ENCODE results near the gene ZBTB20. TPM values are rescaled to one million over a fixed set of nuclear protein-coding genes. Genes with fewer than 3 reads are reported as not detected.

The ZBTB20 gene
- total RNA-seq, 1 donor from 2014 or later, result 15.5 TPM

DNA sequence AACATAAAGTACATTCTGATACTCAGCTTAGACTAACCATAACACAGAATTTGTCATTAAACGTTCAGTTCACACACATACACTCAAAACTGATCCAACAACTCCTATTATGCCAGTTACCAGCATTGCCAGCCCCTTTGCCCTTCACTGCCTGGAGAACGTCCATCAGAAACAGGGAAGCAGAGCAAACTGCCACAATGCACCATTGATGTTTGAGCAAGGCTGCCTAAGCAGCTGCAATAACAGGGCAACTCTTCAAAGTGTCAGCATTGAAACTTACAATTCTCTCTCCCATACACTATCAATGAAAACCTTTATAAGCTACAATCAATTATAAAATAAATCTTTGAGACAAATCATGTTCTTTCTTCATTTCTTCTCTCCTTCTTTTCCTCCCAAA is 85.1 kb downstream of the ZBTB20 start:
- H3K4me3 Mint-ChIP-seq (ENCODE audit: unreplicated experiment), result no peak overlapping the region
- H3K36me3 Mint-ChIP-seq (ENCODE audit: low read depth), result peaks cover 4% of the 10 kb centered on the region
- no peak overlapping the region for H3K27ac Mint-ChIP-seq (ENCODE audit: unreplicated experiment)

DNA sequence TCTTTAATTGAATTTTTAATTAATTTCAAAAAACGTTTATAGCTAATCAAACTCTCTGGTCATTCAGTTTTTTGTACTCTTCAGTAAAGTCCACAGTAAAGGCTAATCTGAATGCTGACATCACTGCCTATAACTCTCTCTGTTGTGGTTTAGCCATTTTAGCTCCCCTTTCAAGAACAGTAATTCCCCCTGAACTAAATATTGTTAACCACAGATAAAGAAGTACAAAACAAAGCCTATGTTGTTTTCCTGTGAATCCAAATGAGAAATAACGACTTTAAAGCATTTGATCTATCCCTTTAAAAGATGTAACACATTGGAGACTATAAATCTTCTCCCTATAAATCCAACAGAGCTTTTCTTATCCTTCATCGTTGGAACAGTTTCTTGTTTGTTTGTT is 94.2 kb downstream of the ZBTB20 start:
- H3K4me3 Mint-ChIP-seq (ENCODE audit: unreplicated experiment), result no peak overlapping the region
- DNase-seq (ENCODE audit: low spot score), result no peak
- peaks cover 2% of the 10 kb centered on the region for H3K36me3 Mint-ChIP-seq (ENCODE audit: low read depth)
- H3K4me1 Mint-ChIP-seq (ENCODE audit: low read depth), result no peaks in the 10 kb centered on the region
- no peaks in the 10 kb centered on the region for H3K27me3 Mint-ChIP-seq (ENCODE audit: low read depth)
- TF ChIP-seq, protein P1, sequence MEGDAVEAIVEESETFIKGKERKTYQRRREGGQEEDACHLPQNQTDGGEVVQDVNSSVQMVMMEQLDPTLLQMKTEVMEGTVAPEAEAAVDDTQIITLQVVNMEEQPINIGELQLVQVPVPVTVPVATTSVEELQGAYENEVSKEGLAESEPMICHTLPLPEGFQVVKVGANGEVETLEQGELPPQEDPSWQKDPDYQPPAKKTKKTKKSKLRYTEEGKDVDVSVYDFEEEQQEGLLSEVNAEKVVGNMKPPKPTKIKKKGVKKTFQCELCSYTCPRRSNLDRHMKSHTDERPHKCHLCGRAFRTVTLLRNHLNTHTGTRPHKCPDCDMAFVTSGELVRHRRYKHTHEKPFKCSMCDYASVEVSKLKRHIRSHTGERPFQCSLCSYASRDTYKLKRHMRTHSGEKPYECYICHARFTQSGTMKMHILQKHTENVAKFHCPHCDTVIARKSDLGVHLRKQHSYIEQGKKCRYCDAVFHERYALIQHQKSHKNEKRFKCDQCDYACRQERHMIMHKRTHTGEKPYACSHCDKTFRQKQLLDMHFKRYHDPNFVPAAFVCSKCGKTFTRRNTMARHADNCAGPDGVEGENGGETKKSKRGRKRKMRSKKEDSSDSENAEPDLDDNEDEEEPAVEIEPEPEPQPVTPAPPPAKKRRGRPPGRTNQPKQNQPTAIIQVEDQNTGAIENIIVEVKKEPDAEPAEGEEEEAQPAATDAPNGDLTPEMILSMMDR (IDR thresholded peaks at IDR 0.05), result no peak
- no peaks in the 10 kb centered on the region for H3K9me3 Mint-ChIP-seq (ENCODE audit: low read depth)
- H3K27ac Mint-ChIP-seq (ENCODE audit: unreplicated experiment), result no peak overlapping the region

More for the DNA sequence above, 85.1 kb downstream of the ZBTB20 start:
- Mint-ChIP-seq H3K27me3 (ENCODE audit: low read depth) (no peaks in the 10 kb centered on the region), H3K9me3 (ENCODE audit: low read depth) (peaks cover 3% of the 10 kb centered on the region), H3K4me1 (ENCODE audit: low read depth) (no peaks in the 10 kb centered on the region)
- DNase-seq (ENCODE audit: low spot score), result no peak
- TF ChIP-seq, protein P1 (IDR thresholded peaks at IDR 0.05), result no peak

DNA sequence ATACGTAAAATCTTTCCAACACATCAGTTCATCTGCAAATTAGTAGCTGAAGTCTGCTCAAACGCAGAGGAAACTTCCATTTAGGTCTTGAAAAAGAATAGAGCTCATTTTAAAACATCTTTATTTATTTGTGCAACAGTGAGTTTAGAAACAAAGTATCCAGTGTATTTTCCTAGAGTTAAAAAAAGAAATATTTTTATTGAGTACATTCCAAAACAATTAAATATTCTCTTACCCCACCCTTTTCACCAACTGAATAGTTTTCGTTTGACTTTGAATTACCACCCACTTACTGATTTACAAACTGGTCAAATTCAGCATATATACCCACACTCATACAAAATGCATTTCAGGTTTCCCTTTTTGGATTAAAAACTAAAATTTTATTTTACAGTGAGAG is 104.7 kb downstream of the ZBTB20 start:
- H3K9me3 Mint-ChIP-seq (ENCODE audit: low read depth), result no peaks in the 10 kb centered on the region
- no peaks in the 10 kb centered on the region for H3K27me3 Mint-ChIP-seq (ENCODE audit: low read depth)
- peaks cover 19% of the 10 kb centered on the region for H3K4me1 Mint-ChIP-seq (ENCODE audit: low read depth)
- H3K36me3 Mint-ChIP-seq (ENCODE audit: low read depth), result no peaks in the 10 kb centered on the region
- no peak overlapping the region for H3K4me3 Mint-ChIP-seq (ENCODE audit: unreplicated experiment)
- no peak for DNase-seq (ENCODE audit: low spot score)
- no peak overlapping the region for H3K27ac Mint-ChIP-seq (ENCODE audit: unreplicated experiment)
- TF ChIP-seq, protein P1 (IDR thresholded peaks at IDR 0.05), result no peak

DNA sequence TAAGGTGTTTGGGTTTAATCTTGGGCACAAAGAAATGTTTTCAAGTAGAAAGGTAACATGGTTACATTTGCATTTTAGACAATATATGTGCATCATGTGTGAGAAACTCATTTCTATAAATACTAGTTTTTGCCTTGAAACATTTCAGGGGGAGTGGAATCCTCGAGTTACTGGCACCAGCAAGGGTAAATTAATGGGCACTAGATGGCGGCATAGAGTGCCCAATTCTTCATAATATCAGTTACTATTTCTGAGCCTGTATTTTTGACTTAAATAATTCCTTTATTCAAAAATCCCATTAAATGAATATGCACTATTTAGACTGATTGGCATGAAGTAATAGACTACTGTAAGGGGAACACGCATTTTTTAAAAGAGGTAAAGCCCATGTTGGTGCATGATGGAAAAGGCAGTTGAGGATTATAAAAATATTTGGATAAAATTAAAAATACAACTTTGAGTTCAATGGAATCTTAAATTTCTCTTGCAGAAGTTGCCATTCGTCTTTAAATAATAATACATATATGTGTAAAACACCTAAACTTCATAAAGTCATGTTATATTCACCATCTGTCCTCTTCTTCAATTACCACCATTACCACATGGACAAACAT is 106.3 kb downstream of the ZBTB20 start:
- no peaks in the 10 kb centered on the region for H3K9me3 Mint-ChIP-seq (ENCODE audit: low read depth)
- H3K4me1 Mint-ChIP-seq (ENCODE audit: low read depth), result peaks cover 19% of the 10 kb centered on the region
- DNase-seq (ENCODE audit: low spot score), result no peak

DNA sequence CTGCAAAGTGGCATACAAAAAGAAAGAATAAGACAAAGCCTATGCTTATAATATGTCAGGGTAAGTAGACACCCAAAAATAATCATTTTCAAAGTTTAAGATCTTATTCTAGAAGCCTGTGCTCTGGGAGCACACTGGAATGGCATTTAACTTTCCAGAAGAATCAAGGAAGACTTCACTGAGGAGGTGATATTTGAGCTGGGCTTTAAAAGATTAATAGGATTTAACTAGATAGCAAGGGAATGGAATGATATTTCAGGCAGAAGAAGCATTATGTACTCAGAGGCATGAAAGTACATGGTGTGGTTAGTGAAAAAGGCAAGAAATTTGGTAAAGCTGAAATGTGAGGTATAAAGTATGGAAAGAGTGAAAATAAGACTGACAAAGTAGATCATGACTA is 106.8 kb downstream of the ZBTB20 start:
- no peak for DNase-seq (ENCODE audit: low spot score)
- peaks cover 3% of the 10 kb centered on the region for H3K9me3 Mint-ChIP-seq (ENCODE audit: low read depth)
- no peak overlapping the region for H3K4me3 Mint-ChIP-seq (ENCODE audit: unreplicated experiment)
- no peak overlapping the region for H3K27ac Mint-ChIP-seq (ENCODE audit: unreplicated experiment)
- TF ChIP-seq, protein P1 (IDR thresholded peaks at IDR 0.05), result no peak
- H3K27me3 Mint-ChIP-seq (ENCODE audit: low read depth), result no peaks in the 10 kb centered on the region
- H3K36me3 Mint-ChIP-seq (ENCODE audit: low read depth), result peaks cover 2% of the 10 kb centered on the region
- H3K4me1 Mint-ChIP-seq (ENCODE audit: low read depth), result peaks cover 19% of the 10 kb centered on the region

More for the DNA sequence above, 106.3 kb downstream of the ZBTB20 start:
- H3K4me3 Mint-ChIP-seq (ENCODE audit: unreplicated experiment), result no peak overlapping the region
- no peak overlapping the region for H3K27ac Mint-ChIP-seq (ENCODE audit: unreplicated experiment)
- H3K27me3 Mint-ChIP-seq (ENCODE audit: low read depth), result no peaks in the 10 kb centered on the region
- TF ChIP-seq, protein P1 (IDR thresholded peaks at IDR 0.05), result peak; percentile 85
- H3K36me3 Mint-ChIP-seq (ENCODE audit: low read depth), result no peaks in the 10 kb centered on the region
